EL (cell line): ENCODE data around the gene MAS1L.

Source experiments
- DNase-seq: peaks from one replicate; pipeline ENCODE4 v3.0.0-alpha.2; 2016

Gene MAS1L

DNA sequence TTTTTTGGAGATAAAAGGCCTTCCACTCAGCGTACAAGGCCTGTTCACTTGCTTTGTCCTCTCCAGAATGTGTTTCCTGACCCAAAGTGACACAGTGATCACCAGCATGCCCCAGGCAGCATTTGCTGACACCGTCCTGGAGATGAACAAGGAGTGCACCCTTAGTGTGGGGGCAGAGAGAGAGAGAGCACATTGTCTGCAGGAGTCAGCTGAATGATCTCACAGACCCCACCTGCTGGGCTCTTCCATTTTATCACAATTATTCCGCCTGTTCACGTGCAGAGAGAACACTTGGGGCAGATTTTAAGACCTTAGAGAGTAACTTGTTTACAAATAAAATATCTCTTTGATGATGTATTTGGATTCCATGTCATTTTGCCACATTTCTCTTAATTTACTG, 22.4 kb upstream of the MAS1L start:
- peak; percentile 34 for DNase-seq

DNA sequence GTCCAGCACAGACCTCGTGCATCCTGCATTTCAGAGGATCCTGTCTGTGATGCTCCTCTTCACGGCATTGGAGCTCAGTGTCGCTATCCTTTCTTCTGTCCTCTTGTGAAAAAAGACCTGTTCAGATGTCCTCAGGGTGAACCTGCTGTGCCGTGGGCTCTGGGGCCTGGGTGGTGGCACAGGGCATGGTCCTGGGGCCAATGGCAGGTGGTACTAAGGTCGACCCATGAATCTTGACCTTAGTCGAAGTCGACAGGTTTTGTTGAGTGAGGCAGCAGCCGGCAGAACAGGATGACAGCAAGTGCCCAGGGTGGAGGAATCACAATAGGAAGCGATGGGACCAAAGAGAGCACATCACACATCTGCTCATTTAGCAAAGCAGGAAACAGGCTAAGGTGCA, 22.0 kb upstream of the MAS1L start:
- no peak for DNase-seq

DNA sequence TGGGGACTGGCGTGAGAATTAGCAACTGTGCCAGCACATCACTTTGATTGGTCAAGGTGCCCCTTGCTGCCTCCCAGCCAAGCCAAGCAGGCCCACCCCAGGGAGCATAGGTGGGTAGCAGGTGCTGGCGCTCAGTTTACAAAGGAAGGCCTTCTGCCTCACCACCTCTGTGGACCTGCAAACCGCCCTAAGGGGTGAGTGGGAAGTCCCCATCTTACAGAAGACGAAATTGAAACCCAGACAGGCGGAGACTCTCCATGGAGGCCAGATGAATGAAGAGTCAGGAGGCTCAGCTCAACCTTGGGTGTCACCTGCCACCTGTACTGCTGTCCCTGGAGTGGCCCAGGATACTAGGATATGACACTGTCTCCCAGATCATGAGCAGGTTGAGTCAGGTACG, 21.5 kb upstream of the MAS1L start:
- no peak for DNase-seq

DNA sequence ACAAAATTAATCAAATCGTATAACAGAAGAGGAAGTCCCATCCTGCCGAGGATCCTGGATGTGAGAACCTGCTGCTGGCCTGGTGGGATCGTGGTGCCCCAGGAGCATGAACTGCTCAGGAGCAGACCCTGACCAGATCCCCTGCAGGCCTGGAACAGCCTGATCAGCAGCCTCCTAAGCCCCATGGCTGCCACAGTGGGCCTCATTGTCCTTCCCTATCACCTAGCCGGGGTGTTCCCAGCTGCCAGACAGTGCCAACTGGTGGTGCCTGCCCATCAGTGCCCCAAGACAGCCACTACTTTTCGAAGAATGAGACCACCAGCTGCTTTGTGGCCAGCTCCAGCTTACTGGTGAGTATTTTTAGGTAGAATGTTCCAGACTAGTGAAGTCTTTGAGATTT, 19.6 kb upstream of the MAS1L start:
- DNase-seq: no peak

DNA sequence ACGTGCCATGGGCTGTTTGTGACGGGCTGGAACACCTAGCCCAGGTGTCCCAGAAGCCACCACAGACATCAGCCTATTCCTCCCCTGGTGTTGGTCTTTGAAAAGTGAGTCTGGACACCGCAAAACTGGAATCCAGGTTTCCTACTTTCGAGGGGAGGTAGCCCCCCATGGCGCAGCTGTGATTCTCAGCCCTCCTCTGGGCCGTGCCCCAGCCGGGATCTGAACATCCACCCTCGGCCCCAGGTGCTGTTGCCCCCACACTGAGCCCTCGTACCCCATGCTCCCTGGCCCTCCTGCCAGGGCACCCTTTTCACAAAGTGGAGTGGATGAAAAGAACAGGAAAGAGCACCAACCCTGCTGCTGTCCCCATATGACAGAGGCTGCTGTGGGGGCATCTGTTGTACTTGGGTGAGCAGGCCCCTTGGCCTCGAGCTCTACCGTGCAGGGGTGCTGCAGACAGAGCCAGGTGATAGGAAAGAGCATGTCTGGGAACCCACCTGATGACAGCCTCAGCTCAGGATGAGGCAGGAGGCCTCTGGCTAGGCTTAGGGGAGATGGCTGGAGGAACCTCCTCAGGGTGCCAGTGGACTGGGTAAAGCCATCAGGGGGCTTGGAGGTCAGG, 18.8 kb upstream of the MAS1L start:
- DNase-seq: no peak

DNA sequence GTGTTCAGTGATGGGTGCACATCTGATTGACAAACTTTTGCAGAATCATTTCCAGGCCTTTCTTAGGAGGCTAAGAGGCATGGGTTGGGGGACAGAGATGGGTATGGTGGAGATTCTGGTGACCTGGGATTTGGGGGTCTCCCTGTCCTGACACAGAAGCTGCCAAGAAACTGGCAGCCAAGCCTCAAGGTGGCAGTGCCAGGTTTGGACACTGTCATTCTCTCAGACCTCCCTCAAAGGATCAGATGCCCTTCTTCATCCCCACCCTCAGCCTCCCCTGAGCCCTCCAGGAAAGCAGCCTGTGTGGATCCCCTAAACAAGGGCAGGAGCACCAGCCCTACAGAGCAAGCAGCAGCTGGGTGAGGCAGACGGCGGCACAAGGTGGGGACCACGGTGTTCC, 18.1 kb upstream of the MAS1L start:
- no peak for DNase-seq

DNA sequence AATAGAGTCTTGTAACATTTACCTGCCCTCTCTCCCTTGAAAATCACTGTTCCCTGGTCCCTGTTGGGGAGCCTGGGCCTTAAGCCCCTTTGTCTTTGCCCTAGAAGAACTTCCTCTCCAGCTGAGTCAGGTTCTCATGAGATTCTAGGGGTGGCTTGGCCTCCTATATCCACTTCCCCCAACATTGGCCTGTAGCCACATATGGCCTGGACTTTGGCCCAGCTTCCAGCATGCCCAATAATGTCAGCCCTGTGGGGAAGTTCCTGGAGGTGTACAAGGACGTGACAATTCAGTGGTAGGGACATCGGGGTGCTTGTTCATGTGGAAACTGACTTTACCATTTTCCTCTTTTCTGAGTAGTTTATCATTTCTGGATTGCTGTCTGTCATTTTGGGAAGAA, 17.2 kb upstream of the MAS1L start:
- no peak for DNase-seq

DNA sequence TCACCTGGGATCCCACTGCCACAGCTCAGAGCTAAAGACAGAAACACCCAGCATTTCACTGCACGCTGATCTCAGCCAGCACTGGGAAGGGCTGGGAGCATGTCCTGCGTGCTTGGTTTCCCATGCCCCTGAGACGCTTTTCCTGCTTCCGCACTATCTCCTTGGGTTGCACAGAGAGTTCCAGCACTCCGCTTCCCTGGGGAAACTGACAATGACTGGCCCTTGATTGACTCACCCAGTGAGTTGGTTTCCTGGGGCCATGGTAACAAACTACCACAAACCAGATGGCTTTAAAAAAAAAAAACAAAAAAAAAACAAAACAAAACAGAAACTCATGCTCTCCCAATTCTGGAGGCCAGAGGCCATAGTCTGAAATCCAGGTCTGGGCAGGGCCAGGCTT, 14.8 kb upstream of the MAS1L start:
- peak; percentile 88 for DNase-seq

DNA sequence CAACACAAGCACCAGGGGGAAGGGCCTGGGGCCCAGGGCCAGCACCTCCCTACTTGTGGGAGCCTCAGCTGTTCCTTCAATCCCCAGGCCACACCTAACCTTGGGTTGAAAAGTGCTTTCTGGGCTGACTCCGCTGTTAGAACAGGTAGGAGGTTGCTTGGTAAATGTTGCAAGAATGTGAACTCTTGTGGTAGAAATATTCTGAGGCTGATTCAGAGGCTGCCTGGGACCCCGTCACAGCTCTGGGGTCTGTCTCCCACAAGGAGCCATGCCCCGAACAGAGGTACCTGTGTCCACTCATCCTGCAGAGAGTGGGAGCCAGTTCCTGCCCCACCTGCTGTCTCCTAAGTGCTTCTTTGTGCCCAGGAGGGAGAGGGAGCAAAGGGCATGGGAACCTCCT, 14.4 kb upstream of the MAS1L start:
- no peak for DNase-seq

DNA sequence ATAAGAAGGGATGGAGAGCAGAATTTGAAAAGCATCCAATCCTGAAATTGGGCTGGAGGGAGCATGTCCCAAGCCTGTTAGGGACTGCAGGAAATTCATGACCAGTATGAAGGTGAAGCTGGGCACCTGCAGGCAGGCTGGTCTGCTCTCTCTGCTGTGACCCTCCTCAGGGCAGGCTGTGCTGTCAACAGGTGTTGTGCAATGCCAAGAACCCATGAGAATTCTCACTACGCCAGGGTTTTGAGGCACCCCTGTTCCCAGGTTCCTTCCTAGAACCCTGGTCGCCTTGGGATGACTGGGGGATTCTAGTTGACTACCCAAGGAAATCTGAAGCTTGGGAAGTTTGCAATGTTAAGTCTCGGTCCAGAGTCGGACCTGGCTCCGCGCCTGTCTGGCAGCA, 13.3 kb upstream of the MAS1L start:
- no peak for DNase-seq

DNA sequence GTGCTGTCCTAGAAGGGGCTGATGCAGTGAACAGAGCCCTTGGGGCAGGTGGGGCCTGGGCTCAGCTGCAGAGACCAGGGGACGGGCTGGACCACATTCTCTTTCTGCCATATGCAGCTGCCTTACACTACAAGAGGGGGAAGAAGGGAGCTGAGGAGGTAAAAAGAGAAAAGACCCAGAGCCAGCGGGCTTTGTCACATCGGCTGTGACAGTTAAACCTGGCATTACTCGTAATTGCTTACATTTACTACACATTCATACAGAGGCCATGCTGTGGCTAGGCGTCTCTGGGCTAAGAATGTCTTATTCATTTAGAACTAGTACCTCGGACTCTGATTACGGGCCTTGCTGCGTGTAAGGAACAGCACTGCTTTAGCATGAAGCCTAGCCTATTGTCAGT, 12.8 kb upstream of the MAS1L start:
- DNase-seq: no peak

DNA sequence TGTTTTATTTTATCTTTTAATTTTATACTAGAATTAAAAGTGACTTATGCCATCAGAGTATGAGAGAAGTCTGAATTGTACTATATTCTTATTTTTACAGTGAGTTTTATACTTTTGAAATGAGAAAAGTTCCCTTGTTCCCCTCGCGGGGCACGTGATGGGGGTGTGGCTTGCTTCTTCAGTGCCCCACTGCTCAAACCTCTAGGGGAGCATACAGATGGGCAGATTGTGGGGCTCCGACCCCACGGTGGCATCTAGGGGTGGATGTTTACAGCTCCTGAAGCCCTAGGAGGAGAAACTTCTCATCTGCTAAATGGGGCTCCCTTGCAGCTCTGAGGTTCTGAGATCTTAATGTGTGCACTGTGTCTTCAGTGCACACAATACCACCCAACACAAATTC, 11.9 kb upstream of the MAS1L start:
- no peak for DNase-seq

DNA sequence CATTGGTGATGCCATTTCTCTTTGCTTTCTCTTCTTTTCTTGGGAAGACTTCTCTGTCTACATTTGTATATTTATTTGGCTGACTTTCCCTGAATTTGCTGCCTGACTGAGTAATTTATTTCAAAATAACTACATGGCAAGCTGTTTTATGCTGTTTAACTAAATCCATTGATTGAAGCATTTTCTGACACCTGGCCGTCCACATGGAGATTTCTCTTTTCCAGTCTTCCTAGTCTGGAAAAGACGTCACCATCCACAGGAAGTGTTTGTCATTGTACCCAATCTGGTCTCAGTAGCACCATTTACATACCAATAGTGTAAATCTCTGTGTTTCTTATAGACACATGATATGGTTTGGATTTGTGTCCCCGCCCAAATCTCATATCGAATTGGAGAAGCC, 9.2 kb upstream of the MAS1L start:
- DNase-seq: no peak

DNA sequence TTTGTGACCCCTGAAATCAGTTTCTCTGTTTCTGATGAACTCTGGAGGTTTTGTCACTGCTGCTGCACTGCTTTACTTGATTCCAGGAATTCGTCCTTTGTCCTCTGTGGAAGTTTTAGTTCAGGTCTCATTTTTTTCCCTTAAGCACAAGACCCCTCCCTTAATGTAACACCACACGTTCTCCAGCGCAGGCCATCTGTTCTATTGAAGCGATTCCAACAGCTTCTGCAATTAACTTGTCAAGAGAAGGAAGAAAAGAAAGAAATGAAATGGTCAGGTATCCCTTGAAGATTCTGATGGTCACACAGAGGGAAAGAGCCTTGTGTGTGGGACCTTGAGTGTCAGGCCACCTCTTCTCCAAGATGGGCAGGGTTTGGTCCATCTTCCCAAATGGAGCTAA, 7.8 kb upstream of the MAS1L start:
- DNase-seq: no peak

DNA sequence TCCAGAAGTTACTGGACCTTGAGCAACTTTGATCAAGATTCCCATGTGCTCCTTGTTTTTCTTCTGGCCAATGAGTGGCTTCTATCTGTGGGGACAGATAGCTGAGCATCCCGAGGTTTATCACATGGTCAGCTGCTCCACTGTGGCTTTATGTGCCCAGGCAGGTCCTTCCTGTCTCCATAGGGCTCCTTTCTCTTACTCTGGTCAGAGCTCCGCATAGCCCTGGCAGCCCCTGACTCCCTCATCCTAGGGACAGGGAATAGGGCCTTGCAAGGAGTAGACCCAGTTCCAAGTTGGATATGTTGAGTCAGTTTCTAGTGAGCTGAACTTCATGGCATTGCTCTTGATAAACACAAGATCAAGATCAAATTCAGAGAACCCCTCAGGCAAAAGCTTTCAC, 6.4 kb upstream of the MAS1L start:
- DNase-seq: no peak

DNA sequence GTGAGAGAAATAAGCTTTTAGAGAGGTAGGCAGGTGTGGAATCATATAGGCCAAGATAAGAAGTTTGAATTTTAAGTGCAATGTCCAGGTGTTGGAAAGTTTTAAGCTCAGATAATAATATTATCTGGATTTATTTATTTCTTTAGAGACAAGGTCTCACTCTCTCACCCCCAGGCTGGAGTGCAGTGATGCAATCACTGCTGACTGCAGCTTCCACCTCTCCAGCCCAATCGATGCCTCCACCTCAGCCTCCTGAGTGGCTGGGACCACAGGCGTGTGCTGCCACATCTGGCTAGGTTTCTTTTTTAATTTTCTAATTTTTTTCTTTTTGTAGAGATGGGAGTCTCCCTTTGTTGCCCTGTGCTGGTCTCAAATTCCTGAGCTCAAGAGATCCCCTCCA, 5.5 kb upstream of the MAS1L start:
- DNase-seq: no peak

DNA sequence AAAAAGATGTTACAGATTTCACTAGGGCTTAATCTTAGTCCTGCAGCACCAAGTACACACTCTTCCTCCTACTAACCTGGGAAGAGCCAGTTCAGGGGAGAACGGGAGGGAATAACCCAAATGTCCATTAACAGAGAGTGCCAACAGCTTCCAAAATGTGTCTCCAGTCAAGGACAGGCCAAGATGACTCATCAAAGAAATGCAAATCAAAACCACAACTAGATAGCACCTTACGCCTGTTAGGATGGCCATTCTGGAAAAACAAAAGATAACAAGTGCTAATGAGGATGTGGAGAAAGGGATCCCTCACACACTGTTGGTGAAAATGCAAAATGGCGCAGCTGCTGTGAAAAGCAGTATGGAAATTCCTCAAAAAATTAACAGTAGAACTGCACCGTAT, 3.8 kb upstream of the MAS1L start:
- no peak for DNase-seq

DNA sequence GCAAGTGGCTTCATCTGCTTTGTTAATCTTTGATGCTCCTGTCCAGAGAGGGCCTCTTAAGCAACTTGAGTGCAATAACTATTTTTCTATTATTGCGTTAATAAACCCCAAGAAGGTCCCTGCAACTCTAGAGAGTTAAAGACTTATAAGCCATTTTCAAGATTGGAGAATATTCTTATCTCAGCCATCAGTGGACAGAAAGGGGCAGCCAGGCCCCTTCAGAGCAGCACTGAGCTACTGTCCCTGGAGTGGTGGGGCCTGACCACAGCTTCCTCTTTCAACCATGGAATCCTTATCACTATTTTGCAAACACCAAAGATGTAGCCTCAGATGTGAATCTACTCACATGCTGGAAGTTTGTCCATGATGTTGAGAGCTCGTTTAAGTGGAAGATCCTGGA, 2.8 kb upstream of the MAS1L start:
- DNase-seq: no peak

DNA sequence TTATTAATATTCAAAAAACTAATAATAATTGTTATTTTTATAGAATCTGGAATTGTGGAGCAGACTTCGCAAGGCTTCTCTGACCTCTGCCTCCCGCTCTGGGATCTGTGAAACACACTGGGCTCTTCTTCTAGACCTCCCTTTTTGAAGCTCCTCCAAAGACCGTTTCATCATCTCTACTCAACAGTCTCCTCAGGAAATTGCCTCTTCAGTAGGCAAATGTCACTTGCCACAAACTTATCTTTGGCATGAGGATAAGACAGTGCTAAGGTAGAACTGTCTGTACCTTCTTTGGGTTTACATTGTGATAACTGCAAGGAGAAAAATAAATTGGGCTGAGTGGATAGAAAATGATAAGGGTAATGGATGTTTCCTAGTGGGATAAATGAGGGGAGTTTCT, 2.3 kb upstream of the MAS1L start:
- DNase-seq: no peak

DNA sequence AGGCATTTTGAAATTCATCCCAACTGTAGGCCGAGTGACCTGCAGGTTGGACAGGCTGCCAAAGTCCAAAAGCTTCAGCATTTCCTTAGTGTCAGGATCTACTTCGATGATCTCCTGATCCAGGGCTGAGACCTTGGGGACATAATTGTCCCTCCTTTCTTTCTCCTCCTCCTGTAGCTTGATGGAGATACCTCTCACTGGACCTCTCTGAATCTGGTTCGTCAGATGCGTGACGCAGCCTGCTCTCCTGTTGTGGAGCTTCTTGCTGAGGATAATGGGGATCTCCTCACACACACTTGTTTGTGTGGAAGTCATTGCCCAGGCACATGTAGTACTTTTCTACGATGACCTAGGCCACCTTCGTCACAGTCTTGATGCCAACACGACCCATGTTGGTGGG, 1.5 kb upstream of the MAS1L start:
- DNase-seq: no peak

DNA sequence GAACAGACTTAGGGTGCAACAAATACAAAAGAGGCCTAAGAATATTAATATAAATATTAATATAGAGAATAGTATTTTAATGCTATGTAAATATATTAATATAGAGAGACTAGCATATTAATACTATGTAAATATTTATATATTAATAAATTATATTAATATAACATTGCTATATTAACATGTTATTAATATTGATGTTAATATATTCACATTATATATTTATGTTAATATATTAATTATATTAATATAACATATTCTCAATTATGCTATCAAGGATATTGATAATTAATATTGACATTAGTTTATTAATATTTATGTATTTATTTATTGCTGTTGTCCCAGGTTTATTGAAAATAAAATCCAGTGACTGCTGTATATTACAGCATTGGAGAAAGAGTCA, 1.1 kb upstream of the MAS1L start:
- DNase-seq: no peak

DNA sequence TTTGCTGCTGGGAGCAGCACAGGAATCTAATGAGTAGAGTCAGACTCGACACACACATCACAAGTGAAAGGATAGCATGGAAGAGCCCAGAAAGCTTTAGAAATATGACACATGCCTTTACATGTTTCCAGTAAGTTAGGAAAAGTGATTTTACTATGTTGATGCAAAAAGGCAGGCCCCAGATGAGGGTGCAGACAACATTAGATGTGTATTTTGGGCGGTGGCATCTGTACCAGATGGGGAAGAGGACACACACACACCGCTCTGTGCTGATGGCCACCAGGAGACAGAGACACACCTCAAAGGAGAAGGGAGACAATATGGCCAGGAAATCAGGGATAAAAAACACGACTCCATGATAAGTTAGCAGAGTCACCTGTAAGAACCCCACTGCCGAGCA, 625 bp downstream of the MAS1L start:
- no peak for DNase-seq

DNA sequence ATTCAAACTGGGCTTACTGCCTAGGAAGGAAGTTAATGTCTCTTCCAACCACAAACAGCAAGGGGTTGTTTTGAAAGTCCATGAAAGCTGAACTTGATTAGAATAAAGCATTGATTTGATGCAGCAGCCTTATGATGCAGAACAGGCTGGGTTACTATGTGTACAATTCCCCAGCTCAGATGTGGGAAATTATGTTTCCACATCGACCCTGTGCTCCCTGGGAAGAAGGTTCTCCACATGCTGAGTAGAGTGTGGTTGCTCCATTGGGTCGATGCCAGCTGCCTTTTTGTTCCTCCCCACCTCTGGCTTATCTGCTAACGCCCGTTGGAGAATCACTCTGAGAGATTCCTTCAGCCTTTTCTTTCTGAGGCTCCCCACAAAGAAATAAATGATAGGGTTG, 1.2 kb downstream of the MAS1L start:
- DNase-seq: no peak

DNA sequence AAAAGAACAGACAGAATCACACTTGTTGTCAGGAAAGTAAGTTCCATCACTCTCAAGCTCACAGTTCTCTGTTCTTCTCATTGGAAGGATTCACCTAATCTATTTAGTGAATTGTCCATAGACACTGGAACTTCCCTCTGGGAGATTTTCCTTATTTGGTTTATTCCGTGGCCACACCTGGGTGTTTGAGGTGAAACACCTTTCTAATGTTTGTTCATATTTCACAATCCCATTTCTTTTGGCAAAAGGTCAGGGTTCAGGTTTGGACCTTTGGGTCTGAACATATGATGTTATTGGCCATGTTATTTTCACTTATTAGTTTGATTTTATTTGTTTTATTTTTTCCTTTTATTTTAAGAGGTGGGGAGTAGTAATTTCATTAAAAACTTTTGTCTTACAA, 4.0 kb downstream of the MAS1L start:
- DNase-seq: no peak

DNA sequence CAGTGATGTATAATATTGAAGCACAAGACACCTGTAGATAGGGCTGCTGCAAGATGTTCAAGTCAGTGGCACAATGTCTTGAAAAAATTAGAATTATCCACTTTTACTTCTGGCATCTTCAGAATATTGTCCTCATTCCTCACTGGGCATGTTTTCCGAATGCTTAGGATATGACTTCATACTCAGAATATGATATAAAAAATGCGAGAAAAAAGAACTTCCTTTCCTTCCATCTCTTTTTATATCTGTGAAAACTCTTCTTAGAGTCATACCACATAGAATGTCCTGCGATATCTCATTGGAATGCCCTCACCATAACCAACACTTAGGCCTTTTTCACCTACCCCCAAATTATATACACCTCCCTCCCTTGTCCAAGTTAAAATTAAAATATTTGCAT, 4.6 kb downstream of the MAS1L start:
- DNase-seq: peak; percentile 72

DNA sequence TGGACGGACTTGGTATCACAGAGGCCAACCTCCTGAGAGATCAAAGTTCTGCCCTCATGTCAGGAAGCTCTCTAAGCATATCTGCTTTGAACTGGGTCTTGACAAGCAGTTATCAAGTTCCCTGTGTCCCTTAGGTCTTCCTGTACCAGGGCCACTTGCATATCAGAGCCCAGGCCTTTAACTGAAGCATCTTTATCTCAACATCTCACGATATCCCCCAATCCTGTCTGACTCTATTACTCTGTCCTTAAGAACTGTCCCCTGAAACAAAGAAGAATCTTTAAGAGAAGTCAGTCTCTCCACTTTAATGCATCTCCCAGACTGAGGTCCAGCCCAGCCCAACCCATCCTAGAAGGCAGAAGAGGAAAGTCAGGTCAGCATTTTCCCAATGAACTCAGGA, 8.2 kb downstream of the MAS1L start:
- no peak for DNase-seq
